GM23248 (cell line): ENCODE data around the gene AKIRIN2.

Experiments used
- EZH2 ChIP-seq: fragments of 200-600 bp; sonication (generic); IDR thresholded peaks from 2 replicates; pipeline ENCODE4 v1.6.1; 2018; ENCODE audit warnings: antibody characterized with exemption, mild to moderate bottlenecking; ENCODE audit not compliant: insufficient read depth, poor library complexity, severe bottlenecking
- EZH2phosphoT487 ChIP-seq: fragments of 200-600 bp; sonication (generic); IDR thresholded peaks from 2 replicates; pipeline ENCODE4 v1.6.1; 2018; ENCODE audit warnings: antibody characterized with exemption, moderate library complexity, mild to moderate bottlenecking, low read depth; ENCODE audit not compliant: insufficient read depth

DNA sequence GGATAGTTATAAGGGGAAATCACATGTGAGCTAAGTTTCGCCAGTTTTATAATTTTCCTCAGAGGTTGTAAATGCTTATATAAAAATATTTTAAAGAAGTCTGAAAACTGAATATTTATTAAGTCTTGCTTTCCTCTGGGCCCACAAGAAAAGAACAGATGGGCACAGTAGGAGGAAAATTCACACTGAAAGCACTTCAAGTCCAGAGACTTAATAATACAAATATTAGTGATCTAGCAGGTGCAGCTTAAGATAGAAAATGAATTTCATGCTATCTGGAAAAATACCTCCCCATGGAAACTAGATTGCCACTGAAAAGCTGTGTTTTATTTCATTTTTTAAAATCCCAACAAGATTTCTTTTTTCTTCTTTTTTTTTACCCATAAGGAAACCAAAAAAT lies 64.9 kb downstream of the AKIRIN2 start:
- TF ChIP-seq EZH2phosphoT487 (no peak), EZH2 (no peak)
